Measurements from ENCODE around the gene NPHP4. TPM values are rescaled to one million over a fixed set of nuclear protein-coding genes. Genes with fewer than 3 reads are reported as not detected.

NPHP4 gene
- total RNA-seq, 4 donors from 2014 or later = 1.1 to 10.4 (median 1.8) TPM

- intact Hi-C loops (cut with DNase I; ENCODE audit: low total_unique reads) = no loop called here
- no peak for ATAC-seq
- H3K36me3 ChIP-seq = no peaks in the 10 kb centered on the region
Measured at GRCh38 chr1:6034750-6035096, 42.5 kb upstream of the NPHP4 start.

GRCh38 chr1:6033986-6034749, 41.9 kb upstream of the NPHP4 start:
- Histone ChIP-seq H3K27ac (no peak overlapping the region), H3K36me3 (no peaks in the 10 kb centered on the region), H3K27me3 (peaks cover 0 to 3% (median 0%) of the 10 kb centered on the region in 3 donors), H3K9me3 (no peaks in the 10 kb centered on the region), H3K4me1 (no peaks in the 10 kb centered on the region), H3K4me3 (no peak overlapping the region)
- ATAC-seq (peak in 1 of 2 donors; percentile 37), DNase-seq (peak in 1 of 2 donors; percentile 45)
- intact Hi-C loops (cut with DNase I; ENCODE audit: low total_unique reads) (no loop called here), in situ Hi-C loops (cut with MboI; ENCODE audit: low sequenced_read_pairs in 4 of 4) (no loop called here)
- TF ChIP-seq POLR2A (IDR thresholded peaks at IDR 0.05) = no peak
- peak; percentile 26 to 65 (median 49) for TF ChIP-seq CTCF (IDR thresholded peaks at IDR 0.05 in 4 of 5, conservative IDR thresholded peaks at IDR 0.05 in 1 of 5)

More at GRCh38 chr1:6034750-6035096, 42.5 kb upstream of the NPHP4 start:
- no peaks in the 10 kb centered on the region for H3K9me3 ChIP-seq
- H3K4me1 ChIP-seq = no peaks in the 10 kb centered on the region
- peak in 1 of 5 experiments; percentile 5 for TF ChIP-seq CTCF (IDR thresholded peaks at IDR 0.05 in 4 of 5, conservative IDR thresholded peaks at IDR 0.05 in 1 of 5)
- TF ChIP-seq POLR2A (IDR thresholded peaks at IDR 0.05) = no peak
- no peak overlapping the region for H3K4me3 ChIP-seq
- peaks cover 0 to 6% (median 0%) of the 10 kb centered on the region in 3 donors for H3K27me3 ChIP-seq
- no peak for DNase-seq
- in situ Hi-C loops (cut with MboI; ENCODE audit: low sequenced_read_pairs in 4 of 4) = no loop called here
- H3K27ac ChIP-seq = no peak overlapping the region

GRCh38 chr1:6033124-6033523, 40.9 kb upstream of the NPHP4 start:
- Histone ChIP-seq H3K36me3 (no peaks in the 10 kb centered on the region), H3K27me3 (no peaks in the 10 kb centered on the region), H3K27ac (no peak overlapping the region), H3K4me3 (no peak overlapping the region), H3K9me3 (no peaks in the 10 kb centered on the region), H3K4me1 (no peaks in the 10 kb centered on the region)
- ATAC-seq (no peak), DNase-seq (no peak)
- TF ChIP-seq CTCF (IDR thresholded peaks at IDR 0.05 in 4 of 5, conservative IDR thresholded peaks at IDR 0.05 in 1 of 5) (no peak), POLR2A (IDR thresholded peaks at IDR 0.05) (no peak)
- intact Hi-C loops (cut with DNase I; ENCODE audit: low total_unique reads) (no loop called here), in situ Hi-C loops (cut with MboI; ENCODE audit: low sequenced_read_pairs in 4 of 4) (no loop called here)

- intact Hi-C loops (cut with DNase I; ENCODE audit: low total_unique reads) = loop anchor here (2.0 kb wide), 1 partner anchor 30 kb away; no protein-coding TSS in a partner anchor
- H3K4me1 ChIP-seq = no peaks in the 10 kb centered on the region
- H3K9me3 ChIP-seq = no peaks in the 10 kb centered on the region
- no peak for DNase-seq
- no peaks in the 10 kb centered on the region for H3K27me3 ChIP-seq
- no peaks in the 10 kb centered on the region for H3K36me3 ChIP-seq
- H3K27ac ChIP-seq = no peak overlapping the region
- H3K4me3 ChIP-seq = no peak overlapping the region
- no peak for ATAC-seq
- TF ChIP-seq CTCF (IDR thresholded peaks at IDR 0.05 in 4 of 5, conservative IDR thresholded peaks at IDR 0.05 in 1 of 5) = no peak
- no peak for TF ChIP-seq POLR2A (IDR thresholded peaks at IDR 0.05)
- in situ Hi-C loops (cut with MboI; ENCODE audit: low sequenced_read_pairs in 4 of 4) = no loop called here
Measured at GRCh38 chr1:6030547-6031261, 38.5 kb upstream of the NPHP4 start.
